CD4-positive, alpha-beta memory T cell (primary cell): ENCODE measurements around the gene GPHA2. TPM values are rescaled to one million over a fixed set of nuclear protein-coding genes. Genes with fewer than 3 reads are reported as not detected.

Experiments
- microRNA-seq: library from miRNA; unstranded; fragments of <30 nt; microRNA quantifications from one replicate; pipeline ENCODE4 v1.2.0, GENCODE V29; 2021; ENCODE audit warnings: borderline replicate concordance, borderline number of aligned reads, borderline microRNAs expressed, mixed read lengths
- polyA plus RNA-seq, 2 donors: library from polyadenylated mRNA; unstranded; fragments of 300-500 nt; fragmentation: Illumina TruSeq; gene quantifications; one replicate each; pipeline ENCODE4 v1.2.3, GENCODE V29; 2021
- total RNA-seq, 2 experiments: library from RNA; stranded (reverse); gene quantifications; one replicate each; pipeline ENCODE4 v1.2.3, GENCODE V29; 2021

GPHA2 gene
- total and polyA plus RNA-seq, 4 experiments from 2014 or later, result 0.47 TPM; not detected in 3

Small RNAs within 50 kb of the gene (microRNA-seq; reads per million reads assigned to microRNA genes)
- gene MIR6749, result not detected
- gene MIR6750, result 0.72 reads per million

Other genes starting within 250 kb of the GPHA2 start
- under 1 TPM in 1 of 2 experiments, not detected in 1; 0.30 TPM for gene NRXN2, start 212.7 kb downstream of the GPHA2 start, total RNA-seq
- gene NRXN2, start 212.7 kb downstream of the GPHA2 start, polyA plus RNA-seq, result not detected
- gene RASGRP2, start 191.8 kb downstream of the GPHA2 start, total RNA-seq, result 100 to 1,000 TPM; 440 to 463 TPM
- 100 to 1,000 TPM; 177 to 208 TPM for gene RASGRP2, start 191.8 kb downstream of the GPHA2 start, polyA plus RNA-seq
- gene PYGM, start 175.9 kb downstream of the GPHA2 start, total RNA-seq, result 10 to 100 TPM; 10.7 to 11.3 TPM
- under 1 TPM in 1 of 2 donors, not detected in 1; 0.38 TPM for gene PYGM, start 175.9 kb downstream of the GPHA2 start, polyA plus RNA-seq
- 100 to 1,000 TPM; 805 to 832 TPM for gene SF1, start 157.4 kb downstream of the GPHA2 start, total RNA-seq
- 100 to 1,000 TPM in 1 of 2 donors, 10 to 100 TPM in 1; 48.3 to 158 TPM for gene SF1, start 157.4 kb downstream of the GPHA2 start, polyA plus RNA-seq
- 100 to 1,000 TPM; 122 to 128 TPM for gene MAP4K2, start 132.7 kb downstream of the GPHA2 start, total RNA-seq
- 10 to 100 TPM; 32.3 to 57.2 TPM for gene MAP4K2, start 132.7 kb downstream of the GPHA2 start, polyA plus RNA-seq
- 10 to 100 TPM; 41.3 to 42.7 TPM for gene MEN1, start 125.3 kb downstream of the GPHA2 start, total RNA-seq
- gene MEN1, start 125.3 kb downstream of the GPHA2 start, polyA plus RNA-seq, result 10 to 100 TPM; 22.4 to 42.1 TPM
- 1 to 10 TPM; 6.2 to 9.0 TPM for gene CDC42BPG, start 91.2 kb downstream of the GPHA2 start, total RNA-seq
- gene CDC42BPG, start 91.2 kb downstream of the GPHA2 start, polyA plus RNA-seq, result under 1 TPM in 1 of 2 donors, not detected in 1; 0.62 TPM
- gene EHD1, start 57.3 kb downstream of the GPHA2 start, total RNA-seq, result 100 to 1,000 TPM; 268 to 279 TPM
- 100 to 1,000 TPM; 125 to 200 TPM for gene EHD1, start 57.3 kb downstream of the GPHA2 start, polyA plus RNA-seq
- 10 to 100 TPM; 45.7 to 47.3 TPM for gene ATG2A, start 18.7 kb downstream of the GPHA2 start, total RNA-seq
- gene ATG2A, start 18.7 kb downstream of the GPHA2 start, polyA plus RNA-seq, result 1 to 10 TPM; 4.1 to 6.3 TPM
- gene PPP2R5B, start 11.2 kb downstream of the GPHA2 start, total RNA-seq, result 10 to 100 TPM; 14.0 to 15.8 TPM
- gene PPP2R5B, start 11.2 kb downstream of the GPHA2 start, polyA plus RNA-seq, result 1 to 10 TPM; 5.6 to 8.8 TPM
- gene MAJIN, start 36.2 kb upstream of the GPHA2 start, total RNA-seq, result under 1 TPM; 0.44 to 0.91 TPM
- gene MAJIN, start 36.2 kb upstream of the GPHA2 start, polyA plus RNA-seq, result not detected
- under 1 TPM in 1 of 2 experiments, not detected in 1; 0.17 TPM for gene BATF2, start 61.1 kb upstream of the GPHA2 start, total RNA-seq
- gene BATF2, start 61.1 kb upstream of the GPHA2 start, polyA plus RNA-seq, result not detected
- gene ARL2, start 78.3 kb upstream of the GPHA2 start, total RNA-seq, result 10 to 100 TPM; 30.6 to 32.3 TPM
- gene ARL2, start 78.3 kb upstream of the GPHA2 start, polyA plus RNA-seq, result 100 to 1,000 TPM in 1 of 2 donors, 10 to 100 TPM in 1; 83.5 to 114 TPM
- 10 to 100 TPM; 24.5 to 26.7 TPM for gene SNX15, start 91.5 kb upstream of the GPHA2 start, total RNA-seq
- 10 to 100 TPM; 19.8 to 23.2 TPM for gene SNX15, start 91.5 kb upstream of the GPHA2 start, polyA plus RNA-seq
- gene SAC3D1, start 105.3 kb upstream of the GPHA2 start, total RNA-seq, result 10 to 100 TPM in 1 of 2 experiments, 1 to 10 TPM in 1; 9.4 to 10.5 TPM
- gene SAC3D1, start 105.3 kb upstream of the GPHA2 start, polyA plus RNA-seq, result 10 to 100 TPM in 1 of 2 donors, 1 to 10 TPM in 1; 6.8 to 10.6 TPM
- 10 to 100 TPM; 22.4 to 23.4 TPM for gene NAALADL1, start 122.7 kb upstream of the GPHA2 start, total RNA-seq
- 10 to 100 TPM; 16.6 to 27.0 TPM for gene NAALADL1, start 122.7 kb upstream of the GPHA2 start, polyA plus RNA-seq
- gene CDCA5, start 148.1 kb upstream of the GPHA2 start, total RNA-seq, result under 1 TPM; 0.41 to 0.64 TPM
- gene CDCA5, start 148.1 kb upstream of the GPHA2 start, polyA plus RNA-seq, result under 1 TPM in 1 of 2 donors, not detected in 1; 0.41 TPM
- 10 to 100 TPM; 48.6 to 51.9 TPM for gene ZFPL1, start 148.3 kb upstream of the GPHA2 start, total RNA-seq
- gene ZFPL1, start 148.3 kb upstream of the GPHA2 start, polyA plus RNA-seq, result 10 to 100 TPM; 28.7 to 31.0 TPM
- 100 to 1,000 TPM; 221 to 226 TPM for gene VPS51, start 160.3 kb upstream of the GPHA2 start, total RNA-seq
- 100 to 1,000 TPM in 1 of 2 donors, 10 to 100 TPM in 1; 87.0 to 113 TPM for gene VPS51, start 160.3 kb upstream of the GPHA2 start, polyA plus RNA-seq
- 10 to 100 TPM; 22.4 to 27.2 TPM for gene TM7SF2, start 176.0 kb upstream of the GPHA2 start, total RNA-seq
- 10 to 100 TPM in 1 of 2 donors, 1 to 10 TPM in 1; 9.1 to 12.1 TPM for gene TM7SF2, start 176.0 kb upstream of the GPHA2 start, polyA plus RNA-seq
- 10 to 100 TPM; 15.9 to 16.5 TPM for gene ZNHIT2, start 181.8 kb upstream of the GPHA2 start, total RNA-seq
- 10 to 100 TPM; 13.1 to 22.5 TPM for gene ZNHIT2, start 181.8 kb upstream of the GPHA2 start, polyA plus RNA-seq
- 1,000 to 10,000 TPM; 1,571 to 1,690 TPM for gene FAU, start 186.2 kb upstream of the GPHA2 start, total RNA-seq
- gene FAU, start 186.2 kb upstream of the GPHA2 start, polyA plus RNA-seq, result 1,000 to 10,000 TPM in 1 of 2 donors, 100 to 1,000 TPM in 1; 913 to 1,018 TPM
- 10 to 100 TPM; 59.6 to 60.6 TPM for gene MRPL49, start 186.4 kb upstream of the GPHA2 start, total RNA-seq
- gene MRPL49, start 186.4 kb upstream of the GPHA2 start, polyA plus RNA-seq, result 100 to 1,000 TPM in 1 of 2 donors, 10 to 100 TPM in 1; 81.1 to 118 TPM
- gene SYVN1, start 198.6 kb upstream of the GPHA2 start, total RNA-seq, result 10 to 100 TPM; 74.0 to 76.5 TPM
- 10 to 100 TPM in 1 of 2 donors, 1 to 10 TPM in 1; 2.8 to 17.0 TPM for gene SYVN1, start 198.6 kb upstream of the GPHA2 start, polyA plus RNA-seq
- gene SPDYC, start 234.3 kb upstream of the GPHA2 start, total RNA-seq, result not detected
- gene SPDYC, start 234.3 kb upstream of the GPHA2 start, polyA plus RNA-seq, result not detected
- 100 to 1,000 TPM; 135 to 141 TPM for gene CAPN1, start 246.0 kb upstream of the GPHA2 start, total RNA-seq
- 100 to 1,000 TPM; 115 to 127 TPM for gene CAPN1, start 246.0 kb upstream of the GPHA2 start, polyA plus RNA-seq